HG03159 (cell line): ENCODE results near the gene OR4D1.

Experiments used
- ATAC-seq: cut with Tn5 transposase; IDR thresholded peaks from one replicate; pipeline ENCODE4 v1.9.1; 2021; ENCODE audit warnings: mild to moderate bottlenecking, moderate library complexity; ENCODE audit not compliant: unreplicated experiment

OR4D1 gene

DNA sequence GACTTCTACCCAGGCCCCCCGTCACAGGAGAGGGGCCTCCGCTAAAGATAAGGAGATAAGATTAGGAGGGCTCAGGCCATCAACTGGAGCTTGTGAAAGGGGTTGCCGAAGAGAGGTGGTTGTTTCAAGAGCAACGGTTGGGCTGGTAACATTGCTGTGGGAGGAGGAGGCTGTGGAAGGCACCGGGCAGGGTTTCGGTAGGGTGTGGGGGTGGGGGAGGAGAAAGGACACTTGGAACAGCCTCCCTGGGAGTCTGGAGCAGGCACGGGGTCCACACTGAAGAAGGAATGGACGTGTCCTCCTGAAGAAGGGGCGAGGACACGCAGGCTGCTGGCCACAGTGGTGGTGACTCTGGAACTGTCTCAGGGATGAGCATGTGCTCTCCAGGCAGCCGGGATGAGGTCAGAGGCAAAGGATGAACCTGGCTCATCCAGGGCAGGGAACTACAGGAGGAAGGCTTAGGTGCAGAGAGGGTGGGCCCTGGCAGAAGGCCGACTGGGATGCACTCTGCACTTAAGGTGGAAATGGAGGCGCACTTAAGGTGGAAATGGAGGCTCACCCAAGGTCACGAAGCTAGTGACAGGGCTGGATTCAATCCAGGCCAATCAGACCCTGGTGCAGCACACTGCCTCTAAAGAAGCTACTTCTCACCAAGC lies 43.2 kb downstream of the OR4D1 start:
- no peak for ATAC-seq

GRCh38 chr17:58192612-58193011 lies 44.4 kb downstream of the OR4D1 start, which contains the start of gene EPX:
EPX (plus strand) TSS chr17:58192726; CDS start chr17:58192847, 121 bp downstream.
- ATAC-seq, result no peak

DNA sequence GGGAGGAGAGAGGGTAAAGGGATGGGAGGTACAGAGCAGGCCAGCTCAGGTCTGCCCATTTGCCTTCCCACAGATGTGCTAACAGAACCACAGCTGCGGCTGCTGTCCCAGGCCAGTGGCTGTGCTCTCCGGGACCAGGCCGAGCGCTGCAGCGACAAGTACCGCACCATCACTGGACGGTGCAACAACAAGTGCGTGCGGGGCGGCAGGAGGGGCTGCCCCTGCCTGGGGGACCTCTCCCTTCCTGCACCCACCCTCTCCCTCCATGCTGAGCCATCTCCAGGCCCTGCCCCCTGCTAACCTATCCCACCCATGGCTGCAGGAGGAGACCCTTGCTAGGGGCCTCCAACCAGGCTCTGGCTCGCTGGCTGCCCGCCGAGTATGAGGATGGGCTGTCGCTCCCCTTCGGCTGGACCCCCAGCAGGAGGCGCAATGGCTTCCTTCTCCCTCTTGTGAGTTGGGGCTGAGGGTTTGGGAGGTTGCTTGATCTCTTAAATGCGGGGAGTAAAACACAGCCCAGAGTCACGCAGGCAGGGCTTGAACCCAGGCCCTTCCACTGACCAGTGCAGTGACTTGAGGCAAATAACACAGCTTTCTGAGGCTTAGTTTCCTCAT lies 45.6 kb downstream of the OR4D1 start:
- no peak for ATAC-seq

DNA sequence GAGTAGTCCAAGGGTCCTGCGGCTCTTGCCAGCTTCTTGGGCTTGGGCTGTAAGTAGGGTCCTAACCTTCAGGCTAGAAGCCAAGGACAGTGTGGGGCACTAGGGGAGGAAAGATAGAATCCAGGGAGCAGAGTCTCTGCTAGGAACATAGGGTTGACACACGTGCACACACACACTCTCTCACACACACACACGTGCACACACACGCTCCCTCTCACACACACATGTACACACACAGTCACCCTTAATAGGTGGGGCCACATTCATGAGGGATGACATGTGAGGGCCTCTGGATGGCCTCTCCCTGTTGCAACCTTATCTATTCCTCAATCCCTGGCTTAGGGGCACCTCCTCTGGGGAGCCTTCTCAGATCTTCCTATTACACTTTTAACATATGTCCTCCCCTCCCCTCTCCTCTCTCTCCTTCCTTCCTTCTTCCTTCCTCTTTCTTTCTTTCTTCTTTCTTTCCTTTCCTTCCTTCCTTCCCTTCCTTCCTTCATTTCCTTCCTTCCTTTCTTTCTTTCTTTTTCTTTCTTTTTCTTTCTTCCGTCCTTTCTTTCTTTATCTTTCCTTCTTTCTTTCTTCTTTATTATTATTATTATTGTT lies 47.4 kb downstream of the OR4D1 start:
- no peak for ATAC-seq

DNA sequence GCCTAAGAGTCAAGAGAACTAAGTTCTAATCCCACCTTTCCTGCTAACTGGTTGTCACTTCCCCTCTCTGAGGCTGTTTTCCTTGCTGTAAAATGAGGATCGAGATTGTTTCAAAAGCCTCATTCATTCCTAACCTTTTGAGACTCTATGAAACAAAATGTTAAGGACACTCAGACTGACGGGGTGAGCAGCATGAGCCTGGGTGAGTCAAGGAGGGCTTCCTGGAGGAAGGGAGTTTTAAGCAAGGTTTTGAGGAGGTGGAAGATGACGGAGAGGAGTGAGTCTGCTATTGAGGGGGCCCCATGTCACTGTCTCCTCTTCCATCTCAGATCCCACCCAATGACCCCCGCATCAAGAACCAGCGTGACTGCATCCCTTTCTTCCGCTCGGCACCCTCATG lies 48.4 kb downstream of the OR4D1 start:
- ATAC-seq, result no peak

DNA sequence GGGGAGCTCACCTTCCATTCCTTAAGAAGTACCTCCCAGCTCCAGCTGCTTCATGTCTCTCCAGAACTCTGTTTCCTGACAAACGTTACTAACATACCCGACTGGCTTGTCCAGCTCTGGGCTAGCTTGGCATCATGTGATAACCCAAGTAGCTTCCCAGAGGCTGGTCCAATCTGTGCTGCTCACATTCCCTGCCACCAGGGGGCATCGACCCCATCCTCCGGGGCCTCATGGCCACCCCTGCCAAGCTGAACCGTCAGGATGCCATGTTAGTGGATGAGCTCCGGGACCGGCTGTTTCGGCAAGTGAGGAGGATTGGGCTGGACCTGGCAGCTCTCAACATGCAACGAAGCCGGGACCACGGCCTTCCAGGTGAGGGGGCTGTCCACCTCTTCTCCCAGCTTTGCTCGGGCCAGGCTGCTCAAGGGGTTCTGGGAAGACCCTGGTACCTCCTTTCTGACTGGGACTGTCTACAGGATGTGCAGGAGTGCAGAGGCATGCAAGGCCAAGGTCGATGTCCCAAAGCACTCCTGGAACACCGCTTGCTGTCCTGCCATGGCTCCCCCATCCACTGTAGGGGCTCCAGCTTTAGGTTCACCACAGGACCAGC lies 51.9 kb downstream of the OR4D1 start:
- peak; percentile 57 for ATAC-seq

GRCh38 chr17:58202859-58203258 lies 54.7 kb downstream of the OR4D1 start:
- ATAC-seq, result no peak

DNA sequence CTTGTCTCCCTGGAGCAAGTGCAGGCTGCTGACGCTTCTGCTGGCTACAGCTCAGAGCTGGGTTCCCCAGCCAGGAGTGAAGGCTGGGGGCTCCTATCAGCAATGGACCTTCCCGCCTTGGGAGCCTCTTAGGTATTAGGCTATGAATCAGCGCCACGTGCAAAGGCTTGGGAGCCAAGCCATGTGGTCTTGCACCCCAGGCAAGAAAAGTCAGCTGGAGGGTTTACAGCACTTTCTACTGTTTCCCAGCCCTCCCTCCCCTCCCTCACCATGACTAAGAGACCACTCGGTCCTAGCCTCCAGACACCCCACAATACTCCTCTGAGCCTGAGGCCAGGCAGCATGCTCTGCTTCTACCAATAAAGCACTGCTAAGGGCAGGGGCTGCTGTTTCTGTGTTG lies 56.6 kb downstream of the OR4D1 start:
- no peak for ATAC-seq

DNA sequence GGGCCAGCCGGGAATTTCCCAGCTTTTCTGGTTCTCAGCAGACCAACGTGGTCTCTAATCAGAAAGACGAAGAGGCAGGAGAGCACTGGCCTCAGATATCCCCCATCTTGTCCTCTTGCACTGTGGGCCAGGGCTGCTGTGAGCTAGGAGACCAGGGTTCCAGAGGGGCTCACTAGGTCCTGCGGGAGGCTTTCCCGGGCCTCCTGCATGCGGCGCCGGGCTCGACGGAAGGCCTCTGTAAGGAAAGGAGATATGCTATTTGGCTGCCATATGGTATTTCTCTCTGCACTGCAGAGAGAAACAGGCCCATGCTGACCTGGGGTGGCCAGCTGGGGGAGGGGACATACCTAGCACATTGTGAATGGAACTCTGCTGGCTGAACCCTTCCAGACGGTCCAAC lies 57.8 kb downstream of the OR4D1 start:
- no peak for ATAC-seq

DNA sequence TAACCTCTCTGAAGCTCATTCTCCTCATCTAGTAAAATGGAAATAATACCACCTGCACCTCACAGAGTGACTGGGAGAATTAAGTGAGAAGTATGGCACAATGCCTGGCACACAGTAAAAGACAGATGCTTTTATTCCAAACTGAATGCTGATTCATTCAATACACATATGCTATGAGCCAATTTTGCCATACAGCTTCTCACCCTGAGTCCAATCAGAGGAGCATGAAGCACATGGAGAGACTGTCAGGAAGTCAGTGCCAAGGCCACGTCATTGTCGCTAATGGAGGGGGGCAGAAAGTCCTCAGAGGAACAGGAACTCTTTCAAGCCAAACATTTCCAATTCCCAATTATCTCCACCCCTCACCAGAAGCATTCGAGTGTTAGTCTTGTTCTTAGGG lies 59.3 kb downstream of the OR4D1 start:
- no peak for ATAC-seq

- ATAC-seq, result no peak
These were observed 60.2 kb downstream of the OR4D1 start for GRCh38 chr17:58208344-58208743.
